ENCODE measurements around the gene PTGDR2.

DNA sequence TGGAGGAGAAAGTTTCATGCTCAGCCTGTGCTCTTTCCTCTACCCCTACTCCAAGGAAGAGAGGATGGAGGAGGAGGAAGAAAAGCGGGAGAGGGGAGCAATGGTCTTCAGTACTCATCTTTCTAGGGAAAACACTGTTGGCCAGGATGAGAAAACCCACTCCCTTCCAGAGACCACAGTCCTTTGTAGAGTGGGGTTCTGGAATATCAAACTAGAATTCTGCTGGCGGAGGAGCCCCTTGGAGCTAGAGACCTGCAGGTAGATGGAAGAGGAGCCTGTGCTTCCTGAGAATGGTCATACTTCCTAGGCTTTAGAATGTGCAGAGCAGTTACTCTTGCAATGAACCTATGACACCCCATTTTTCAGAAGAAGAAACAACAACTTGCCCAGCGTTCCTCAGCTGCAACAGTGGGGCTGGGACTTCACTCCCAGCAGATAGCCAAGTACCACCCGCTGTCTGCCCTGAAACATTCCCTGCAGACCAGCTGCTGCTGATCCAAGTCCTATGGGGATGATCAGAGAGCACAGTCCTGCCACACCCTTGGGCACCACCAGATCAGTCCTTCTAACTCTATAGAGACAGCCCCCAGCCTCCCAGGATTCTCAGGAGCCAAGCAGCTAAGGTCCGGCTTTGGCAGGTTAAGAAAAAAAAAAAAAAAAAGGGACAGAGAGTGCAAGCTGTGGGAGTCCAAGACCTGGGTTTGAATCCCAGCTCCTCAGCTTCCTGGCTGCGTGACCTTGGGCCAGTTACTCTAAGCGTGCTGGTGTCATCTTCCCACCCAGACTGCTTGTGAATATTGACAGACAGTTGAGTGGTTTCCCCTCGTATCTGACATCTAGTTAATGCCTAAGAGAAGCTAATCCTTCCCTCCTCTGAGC is 664 bp downstream of the PTGDR2 start:
- no peak for TF ChIP-seq GATA2 (IDR thresholded peaks at IDR 0.05; ENCODE audit: low read depth, low read length)
- no peak for TF ChIP-seq GATA3 (IDR thresholded peaks at IDR 0.05; ENCODE audit: low read depth, low read length)
